Jurkat, Clone E6-1 (cell line): ENCODE measurements around the gene RPS6KC1.
"Not testable (repeated sequence)": the region's sequence is repeated elsewhere in the genome, so short reads cannot be mapped to it uniquely, and the experiment has no call there.

ENCODE experiments used
- DNase-seq: peaks from one replicate; pipeline ENCODE4 v3.0.0-alpha.2; 2011; ENCODE audit warnings: low read depth, low spot score
- H3K4me3 ChIP-seq: 2 replicates; pipeline ENCODE4 v1.5.1; 2011; ENCODE audit warnings: mild to moderate bottlenecking, low read length, control low read depth, moderate library complexity

RPS6KC1 gene

GRCh38 chr1:213131851-213132655, 81.0 kb downstream of the RPS6KC1 start:
- H3K4me3 ChIP-seq = no peak overlapping the region
- no peak for DNase-seq

GRCh38 chr1:213135572-213135971, 84.5 kb downstream of the RPS6KC1 start:
- no peak overlapping the region for H3K4me3 ChIP-seq
- DNase-seq = no peak

- DNase-seq = no peak
- H3K4me3 ChIP-seq = no peak overlapping the region
These were observed 85.3 kb downstream of the RPS6KC1 start for GRCh38 chr1:213136190-213136917.

GRCh38 chr1:213138391-213138790, 87.3 kb downstream of the RPS6KC1 start:
- no peak for DNase-seq
- no peak overlapping the region for H3K4me3 ChIP-seq

- no peak for DNase-seq
These were observed 87.9 kb downstream of the RPS6KC1 start for GRCh38 chr1:213138892-213139291.

GRCh38 chr1:213148905-213149304, 97.9 kb downstream of the RPS6KC1 start:
- no peak overlapping the region for H3K4me3 ChIP-seq
- DNase-seq = no peak

More at GRCh38 chr1:213138892-213139291, 87.9 kb downstream of the RPS6KC1 start:
- H3K4me3 ChIP-seq = no peak overlapping the region

- not testable (repeated sequence) for H3K4me3 ChIP-seq, DNase-seq
These were observed 99.0 kb downstream of the RPS6KC1 start for GRCh38 chr1:213150090-213150489.

GRCh38 chr1:213154056-213154685, 103.1 kb downstream of the RPS6KC1 start:
- no peak for DNase-seq
- no peak overlapping the region for H3K4me3 ChIP-seq

GRCh38 chr1:213159376-213159775, 108.3 kb downstream of the RPS6KC1 start:
- H3K4me3 ChIP-seq = no peak overlapping the region
- no peak for DNase-seq

GRCh38 chr1:213160442-213160841, 109.4 kb downstream of the RPS6KC1 start:
- not testable (repeated sequence) for DNase-seq, H3K4me3 ChIP-seq

- H3K4me3 ChIP-seq = no peak overlapping the region
- no peak for DNase-seq
These were observed 111.3 kb downstream of the RPS6KC1 start for GRCh38 chr1:213162338-213162737.

GRCh38 chr1:213162862-213163261, 111.8 kb downstream of the RPS6KC1 start:
- DNase-seq = no peak
- H3K4me3 ChIP-seq = no peak overlapping the region

GRCh38 chr1:213163278-213163711, 112.3 kb downstream of the RPS6KC1 start:
- no peak overlapping the region for H3K4me3 ChIP-seq
- DNase-seq = no peak

- no peak overlapping the region for H3K4me3 ChIP-seq
- DNase-seq = no peak
These were observed 113.5 kb downstream of the RPS6KC1 start for GRCh38 chr1:213164561-213164960.

- H3K4me3 ChIP-seq = no peak overlapping the region
- no peak for DNase-seq
These were observed 115.8 kb downstream of the RPS6KC1 start for GRCh38 chr1:213166852-213167251.

- H3K4me3 ChIP-seq = no peak overlapping the region
- DNase-seq = no peak
These were observed 120.7 kb downstream of the RPS6KC1 start for GRCh38 chr1:213171711-213172110.

GRCh38 chr1:213176341-213176740, 125.3 kb downstream of the RPS6KC1 start:
- DNase-seq = no peak

GRCh38 chr1:213179784-213180183, 128.7 kb downstream of the RPS6KC1 start:
- DNase-seq = no peak

More at GRCh38 chr1:213176341-213176740, 125.3 kb downstream of the RPS6KC1 start:
- H3K4me3 ChIP-seq = no peak overlapping the region

GRCh38 chr1:213180833-213181232, 129.8 kb downstream of the RPS6KC1 start:
- no peak for DNase-seq
- no peak overlapping the region for H3K4me3 ChIP-seq

More at GRCh38 chr1:213179784-213180183, 128.7 kb downstream of the RPS6KC1 start:
- H3K4me3 ChIP-seq = no peak overlapping the region
